GM12878 (cell line): ENCODE results near the gene CHST14. TPM values are rescaled to one million over a fixed set of nuclear protein-coding genes. Genes with fewer than 3 reads are reported as not detected.

Experiments used
- ATAC-seq: fragments of 200-7000 bp; cut with Tn5 transposase; 3 replicates; pipeline ENCODE4 v1.9.1; 2020; ENCODE audit warnings: mild to moderate bottlenecking, moderate library complexity
- BruUV-seq: library from RNA; stranded (reverse); fragments of 400-500 nt; replicated peaks from 2 replicates; lab custom pipeline; 2021; lab: Mats Ljungman, UMichigan
- CTCF ChIA-PET: fragments of 300-600 bp; sonication (Branson Sonifier 250); formaldehyde crosslinking; extraction: SDS; loops from one replicate; lab custom pipeline; 2021; ENCODE audit warnings: inconsistent platforms; lab: Yijun Ruan, JAX
- POLR2A ChIA-PET: fragments of 350-600 bp; formaldehyde crosslinking; extraction: SDS; loops from one replicate; lab custom pipeline; 2021; ENCODE audit warnings: inconsistent platforms; lab: Charles Lee
- RAD21 ChIA-PET: fragments of 300-600 bp; sonication (Branson Sonifier 250); formaldehyde crosslinking; loops from one replicate; lab custom pipeline; 2023; ENCODE audit warnings: antibody characterized with exemption; ENCODE audit not compliant: unreplicated experiment; lab: Charles Lee
- SMC1A ChIA-PET: fragments of 300-600 bp; sonication (Branson Sonifier 250); formaldehyde crosslinking; loops from one replicate; lab custom pipeline; 2023; ENCODE audit not compliant: unreplicated experiment, uncharacterized antibody; lab: Charles Lee
- DNase-seq: peaks from one replicate; pipeline ENCODE4 v3.0.0-alpha.2; 2011; ENCODE audit warnings: low read depth, low spot score
- FAIRE-seq: peaks from 3 replicates; lab custom pipeline; 2011; peaks lifted over from hg19 to GRCh38; lab: Jason Lieb, UNC
- H2AFZ ChIP-seq: 2 replicates; pipeline ENCODE4 v1.6.0; 2011; ENCODE audit warnings: low read depth, low read length, control low read depth; ENCODE audit not compliant: control insufficient read depth
- H3K27ac ChIP-seq: 2 replicates; pipeline ENCODE4 v1.5.1; 2011; ENCODE audit warnings: control low read depth; ENCODE audit not compliant: control insufficient read depth, insufficient read depth
- H3K27me3 ChIP-seq, 2 experiments: replicated peaks in 1 of 2; 2 replicates each; pipeline versions ENCODE4 v1.6.0 to v1.6.1; 2011; ENCODE audit warnings: low read length in 1 of 2; ENCODE audit not compliant: control insufficient read depth in 2 of 2, insufficient read depth in 2 of 2
- H3K36me3 ChIP-seq, 2 experiments: 2 replicates each; pipeline ENCODE4 v1.5.1; 2011; ENCODE audit warnings: low read length in 1 of 2; ENCODE audit not compliant: control insufficient read depth in 2 of 2, insufficient read depth in 2 of 2
- H3K4me1 ChIP-seq: 2 replicates; pipeline ENCODE4 v1.6.1; 2011; ENCODE audit warnings: mild to moderate bottlenecking, low read length, moderate library complexity, mixed read lengths; ENCODE audit not compliant: control insufficient read depth, insufficient read depth
- H3K4me2 ChIP-seq: 2 replicates; pipeline ENCODE4 v1.6.0; 2011; ENCODE audit warnings: control low read depth; ENCODE audit not compliant: control insufficient read depth, insufficient read depth
- H3K4me3 ChIP-seq: fragments of 200-600 bp; sonication (generic); 2 replicates; pipeline ENCODE4 v1.5.1; 2016
- H3K79me2 ChIP-seq: 2 replicates; pipeline ENCODE4 v1.6.0; 2011; ENCODE audit warnings: low read length; ENCODE audit not compliant: control insufficient read depth, insufficient read depth
- H3K9ac ChIP-seq: 2 replicates; pipeline ENCODE4 v1.8.0; 2011; ENCODE audit warnings: low read length, control low read depth, mixed read lengths; ENCODE audit not compliant: control insufficient read depth, insufficient read depth
- H3K9me3 ChIP-seq: replicated peaks from 3 replicates; pipeline ENCODE4 v1.5.1; 2011; ENCODE audit warnings: mild to moderate bottlenecking, low read length; ENCODE audit not compliant: control insufficient read depth, insufficient read depth
- H4K20me1 ChIP-seq: 2 replicates; pipeline ENCODE4 v1.6.0; 2011; ENCODE audit not compliant: control insufficient read depth, insufficient read depth
- ATF2 ChIP-seq: IDR thresholded peaks from 2 replicates; pipeline ENCODE4 v1.6.1; 2012; ENCODE audit warnings: low read length, inconsistent platforms
- CHD4 ChIP-seq: fragments of 200-600 bp; sonication (generic); IDR thresholded peaks from 2 replicates; pipeline ENCODE4 v1.6.1; 2016; ENCODE audit warnings: mild to moderate bottlenecking
- CTCF ChIP-seq, 3 experiments: IDR thresholded peaks in 2 of 3; conservative IDR thresholded peaks in 1 of 3; 2 replicates each; pipeline ENCODE4 v1.5.1; 2011; ENCODE audit warnings: low read depth in 3 of 3, low read length in 3 of 3, mild to moderate bottlenecking in 3 of 3, control low read depth in 2 of 3, moderate library complexity in 2 of 3, inconsistent platforms in 1 of 3, mixed read lengths in 1 of 3; ENCODE audit not compliant: control insufficient read depth in 2 of 3, insufficient read depth in 1 of 3; ENCODE audit errors: extremely low read depth in 1 of 3
- E2F4 ChIP-seq: IDR thresholded peaks from 2 replicates; pipeline ENCODE4 v1.6.1; 2012; ENCODE audit warnings: low read depth, low read length, improper control_type of control experiment
- HDAC6 ChIP-seq: fragments of 200-600 bp; sonication (generic); IDR thresholded peaks from one replicate; pipeline ENCODE4 v1.8.0; 2017; ENCODE audit warnings: antibody characterized with exemption; ENCODE audit not compliant: unreplicated experiment
- IRF4 ChIP-seq: IDR thresholded peaks from 2 replicates; pipeline ENCODE4 v1.6.1; 2011; ENCODE audit warnings: low read depth, low read length
- JUND ChIP-seq: IDR thresholded peaks from 2 replicates; pipeline ENCODE4 v1.6.1; 2012; ENCODE audit warnings: low read depth, mild to moderate bottlenecking, low read length, improper control_type of control experiment, moderate library complexity
- NBN ChIP-seq: fragments of 450-650 bp; IDR thresholded peaks from 2 replicates; pipeline ENCODE4 v1.6.1; 2016
- NFYA ChIP-seq: IDR thresholded peaks from 2 replicates; pipeline ENCODE4 v1.6.1; 2011; ENCODE audit warnings: low read depth, mild to moderate bottlenecking, low read length, improper control_type of control experiment, borderline replicate concordance
- PAX5 ChIP-seq: IDR thresholded peaks from 2 replicates; pipeline ENCODE4 v1.6.1; 2011; ENCODE audit warnings: low read depth, low read length, borderline replicate concordance
- POU2F2 ChIP-seq: IDR thresholded peaks from 3 replicates; pipeline ENCODE4 v1.6.1; 2011; ENCODE audit warnings: low read depth, mild to moderate bottlenecking, low read length, borderline replicate concordance
- SREBF1 ChIP-seq: IDR thresholded peaks from 2 replicates; pipeline ENCODE4 v1.6.1; 2012; ENCODE audit warnings: mild to moderate bottlenecking, low read length
- SRF ChIP-seq, 2 experiments: IDR thresholded peaks; 2 replicates each; pipeline ENCODE4 v1.6.1; 2011; ENCODE audit warnings: low read depth in 2 of 2, low read length in 2 of 2, mild to moderate bottlenecking in 1 of 2, moderate library complexity in 1 of 2
- WGBS: methylation state at CpG from one replicate; pipeline ENCODE4 v1.1.6; 2016; ENCODE audit warnings: low lambda C conversion rate; ENCODE audit not compliant: insufficient replicate concordance, insufficient coverage; ENCODE audit errors: missing lambda C conversion rate; 5-methylcytosine and 5-hydroxymethylcytosine counted together
- in situ Hi-C: fragments of 300-500 bp; cut with MboI; formaldehyde crosslinking; loops from 9 replicates; pipeline ENCODE4 v1.14.3; 2018; ENCODE audit warnings: mixed read lengths
- intact Hi-C: fragments of 100-400 bp; cut with micrococcal nuclease; formaldehyde crosslinking; loops from one replicate; pipeline ENCODE4 v1.14.2; 2022; ENCODE audit not compliant: unreplicated experiment
- polyA plus RNA-seq, 11 experiments: library from polyadenylated mRNA; depleted of rRNA in 4 of 11; unstranded in 6 of 11; stranded (reverse) in 5 of 11; fragments of >200 nt; fragmentation: Nextera tagmentation in 4 of 11; fragmentation: Illumina TruSeq in 1 of 11; extraction: Ambion mirVana in 4 of 11; extraction: Trizol in 1 of 11; gene quantifications; 1 replicate in 1 of 11; 2 replicates in 10 of 11; pipeline versions ENCODE4 v1.2.1 to v1.2.3, GENCODE V29; 2011 to 2016; ENCODE audit warnings: inconsistent platforms in 2 of 11, missing spikeins in 2 of 11, low read depth in 1 of 11
- total RNA-seq, 4 experiments: library from RNA; depleted of rRNA in 3 of 4; stranded (reverse); fragments of >200 nt in 3 of 4; fragmentation: Illumina TruSeq in 1 of 4; extraction: Trizol in 1 of 4; gene quantifications; 2 replicates each; pipeline versions ENCODE4 v1.2.1 to v1.2.3, GENCODE V29; 2013 to 2021

CHST14 gene
- total and polyA plus RNA-seq, 10 of the 15 experiments (the other 5 are each of a cell fraction or from before 2014, with no cell fraction given) = 1.3 to 12.8 (median 6.2) TPM

GRCh38 chr15:40454904-40455391 is 15.8 kb upstream of the CHST14 start:
- H3K27ac ChIP-seq = no peak overlapping the region
- ChIA-PET POLR2A (interaction anchor here (0.5 kb wide), 1 partner anchor 46 kb away, joined by 3 read pairs; no protein-coding TSS in a partner anchor), RAD21 (interaction anchor here (0.6 to 2.5 kb wide), 3 partner anchors 9 to 15 kb away, joined by 3 to 8 read pairs (median 4); no protein-coding TSS in a partner anchor), CTCF (no interaction called here), SMC1A (interaction anchor here (0.6 to 1.0 kb wide), 2 partner anchors 12 to 1491 kb away, joined by 3 to 4 read pairs; no protein-coding TSS in a partner anchor)
- TF ChIP-seq SRF (IDR thresholded peaks at IDR 0.05; ENCODE audit: low read depth in 2 of 2, low read length in 2 of 2) (no peak), NBN (no peak), E2F4 (no peak), JUND (no peak), POU2F2 (no peak), PAX5 (no peak), IRF4 (no peak), CHD4 (no peak), CTCF (IDR thresholded peaks at IDR 0.05 in 2 of 3, conservative IDR thresholded peaks at IDR 0.05 in 1 of 3; ENCODE audit: control insufficient read depth in 2 of 3, extremely low read depth in 1 of 3, insufficient read depth in 1 of 3, low read depth in 3 of 3, low read length in 3 of 3) (no peak), SREBF1 (no peak), HDAC6 (no peak), NFYA (no peak), ATF2 (no peak)
- H3K9ac ChIP-seq = no peak overlapping the region
- BruUV-seq = no TSS peak
- H4K20me1 ChIP-seq = no peaks in the 10 kb centered on the region
- DNase-seq (no peak), ATAC-seq (no peak), FAIRE-seq (no peak)
- peaks cover 41% of the 10 kb centered on the region for H3K4me1 ChIP-seq
- WGBS = 82% methylated on average over 9 of the region's 9 CpGs
- H3K4me3 ChIP-seq = no peak overlapping the region
- no peak overlapping the region for H3K4me2 ChIP-seq
- H2AFZ ChIP-seq = no peak overlapping the region
- H3K79me2 ChIP-seq = peaks cover 42% of the 10 kb centered on the region
- H3K36me3 ChIP-seq = peaks cover 2 to 14% of the 10 kb centered on the region in 2 experiments; a peak in 2 of 4 replicates
- H3K27me3 ChIP-seq = no peaks in the 10 kb centered on the region
- intact Hi-C loops = no loop called here
- H3K9me3 ChIP-seq = no peaks in the 10 kb centered on the region
- in situ Hi-C loops = no loop called here
